ENCODE measurements around the gene TLNRD1.

The TLNRD1 gene

GRCh38 chr15:81002009-81002330 is 1.2 kb downstream of the TLNRD1 start:
- Histone ChIP-seq H3K9ac (ENCODE audit: low read depth, low read length) (peak overlapping the region; percentile 82; the same call in 1 of the 2 replicates), H3K4me1 (ENCODE audit: insufficient read depth, low read length) (peaks cover 3% of the 10 kb centered on the region; the same call in 1 of the 2 replicates)

GRCh38 chr15:81002331-81003096 is 1.8 kb downstream of the TLNRD1 start:
- peaks cover 3% of the 10 kb centered on the region; the same call in 1 of the 2 replicates for H3K4me1 ChIP-seq (ENCODE audit: insufficient read depth, low read length)
- H3K36me3 ChIP-seq (ENCODE audit: insufficient read depth, low read length), result no peaks in the 10 kb centered on the region
- H3K9me3 ChIP-seq (ENCODE audit: control insufficient read depth, insufficient read depth, low read length), result no peaks in the 10 kb centered on the region
- peak overlapping the region; percentile 82; the same call in 1 of the 2 replicates for H3K9ac ChIP-seq (ENCODE audit: low read depth, low read length)

More at GRCh38 chr15:81002009-81002330, 1.2 kb downstream of the TLNRD1 start:
- H3K9me3 ChIP-seq (ENCODE audit: control insufficient read depth, insufficient read depth, low read length), result no peaks in the 10 kb centered on the region
- no peaks in the 10 kb centered on the region for H3K36me3 ChIP-seq (ENCODE audit: insufficient read depth, low read length)

- H3K36me3 ChIP-seq (ENCODE audit: insufficient read depth, low read length), result no peaks in the 10 kb centered on the region
- H3K4me1 ChIP-seq (ENCODE audit: insufficient read depth, low read length), result peaks cover 3% of the 10 kb centered on the region; the same call in 1 of the 2 replicates
- no peak overlapping the region for H3K9ac ChIP-seq (ENCODE audit: low read depth, low read length)
- no peaks in the 10 kb centered on the region for H3K9me3 ChIP-seq (ENCODE audit: control insufficient read depth, insufficient read depth, low read length)
Observed at GRCh38 chr15:81003097-81003350, 2.3 kb downstream of the TLNRD1 start.

GRCh38 chr15:81006124-81006523 is 5.4 kb downstream of the TLNRD1 start:
- no peaks in the 10 kb centered on the region for H3K4me1 ChIP-seq (ENCODE audit: insufficient read depth, low read length)
- no peaks in the 10 kb centered on the region for H3K36me3 ChIP-seq (ENCODE audit: insufficient read depth, low read length)
- no peaks in the 10 kb centered on the region for H3K9me3 ChIP-seq (ENCODE audit: control insufficient read depth, insufficient read depth, low read length)
- no peak overlapping the region for H3K9ac ChIP-seq (ENCODE audit: low read depth, low read length)

GRCh38 chr15:81007428-81008064 is 6.8 kb downstream of the TLNRD1 start:
- H3K4me1 ChIP-seq (ENCODE audit: insufficient read depth, low read length), result no peaks in the 10 kb centered on the region
- H3K9ac ChIP-seq (ENCODE audit: low read depth, low read length), result no peak overlapping the region
- H3K9me3 ChIP-seq (ENCODE audit: control insufficient read depth, insufficient read depth, low read length), result no peaks in the 10 kb centered on the region

GRCh38 chr15:81008312-81008711 is 7.6 kb downstream of the TLNRD1 start:
- no peaks in the 10 kb centered on the region for H3K36me3 ChIP-seq (ENCODE audit: insufficient read depth, low read length)
- H3K9ac ChIP-seq (ENCODE audit: low read depth, low read length), result no peak overlapping the region
- no peaks in the 10 kb centered on the region for H3K4me1 ChIP-seq (ENCODE audit: insufficient read depth, low read length)
- no peaks in the 10 kb centered on the region for H3K9me3 ChIP-seq (ENCODE audit: control insufficient read depth, insufficient read depth, low read length)

More at GRCh38 chr15:81007428-81008064, 6.8 kb downstream of the TLNRD1 start:
- H3K36me3 ChIP-seq (ENCODE audit: insufficient read depth, low read length), result no peaks in the 10 kb centered on the region

- no peak overlapping the region for H3K9ac ChIP-seq (ENCODE audit: low read depth, low read length)
- H3K9me3 ChIP-seq (ENCODE audit: control insufficient read depth, insufficient read depth, low read length), result no peaks in the 10 kb centered on the region
- H3K36me3 ChIP-seq (ENCODE audit: insufficient read depth, low read length), result no peaks in the 10 kb centered on the region
- no peaks in the 10 kb centered on the region for H3K4me1 ChIP-seq (ENCODE audit: insufficient read depth, low read length)
Observed at GRCh38 chr15:81010086-81010485, 9.4 kb downstream of the TLNRD1 start.

- Histone ChIP-seq H3K36me3 (ENCODE audit: insufficient read depth, low read length) (no peaks in the 10 kb centered on the region), H3K9me3 (ENCODE audit: control insufficient read depth, insufficient read depth, low read length) (no peaks in the 10 kb centered on the region), H3K9ac (ENCODE audit: low read depth, low read length) (no peak overlapping the region), H3K4me1 (ENCODE audit: insufficient read depth, low read length) (no peaks in the 10 kb centered on the region)
Observed at GRCh38 chr15:81011593-81011992, 10.9 kb downstream of the TLNRD1 start.

GRCh38 chr15:81012588-81012987 is 11.9 kb downstream of the TLNRD1 start:
- Histone ChIP-seq H3K36me3 (ENCODE audit: insufficient read depth, low read length) (no peaks in the 10 kb centered on the region), H3K9me3 (ENCODE audit: control insufficient read depth, insufficient read depth, low read length) (no peaks in the 10 kb centered on the region), H3K9ac (ENCODE audit: low read depth, low read length) (no peak overlapping the region), H3K4me1 (ENCODE audit: insufficient read depth, low read length) (no peaks in the 10 kb centered on the region)

GRCh38 chr15:81013396-81013929 is 12.7 kb downstream of the TLNRD1 start:
- Histone ChIP-seq H3K4me1 (ENCODE audit: insufficient read depth, low read length) (no peaks in the 10 kb centered on the region), H3K9me3 (ENCODE audit: control insufficient read depth, insufficient read depth, low read length) (no peaks in the 10 kb centered on the region), H3K36me3 (ENCODE audit: insufficient read depth, low read length) (no peaks in the 10 kb centered on the region), H3K9ac (ENCODE audit: low read depth, low read length) (no peak overlapping the region)

GRCh38 chr15:81014446-81015093 is 13.8 kb downstream of the TLNRD1 start:
- Histone ChIP-seq H3K9me3 (ENCODE audit: control insufficient read depth, insufficient read depth, low read length) (no peaks in the 10 kb centered on the region), H3K9ac (ENCODE audit: low read depth, low read length) (no peak overlapping the region), H3K4me1 (ENCODE audit: insufficient read depth, low read length) (no peaks in the 10 kb centered on the region), H3K36me3 (ENCODE audit: insufficient read depth, low read length) (no peaks in the 10 kb centered on the region)

GRCh38 chr15:81015621-81016488 is 15.1 kb downstream of the TLNRD1 start:
- H3K4me1 ChIP-seq (ENCODE audit: insufficient read depth, low read length), result no peaks in the 10 kb centered on the region
- no peaks in the 10 kb centered on the region for H3K9me3 ChIP-seq (ENCODE audit: control insufficient read depth, insufficient read depth, low read length)
- H3K9ac ChIP-seq (ENCODE audit: low read depth, low read length), result no peak overlapping the region
- H3K36me3 ChIP-seq (ENCODE audit: insufficient read depth, low read length), result no peaks in the 10 kb centered on the region

GRCh38 chr15:81016489-81017068 is 15.9 kb downstream of the TLNRD1 start:
- Histone ChIP-seq H3K36me3 (ENCODE audit: insufficient read depth, low read length) (no peaks in the 10 kb centered on the region), H3K4me1 (ENCODE audit: insufficient read depth, low read length) (no peaks in the 10 kb centered on the region), H3K9me3 (ENCODE audit: control insufficient read depth, insufficient read depth, low read length) (no peaks in the 10 kb centered on the region), H3K9ac (ENCODE audit: low read depth, low read length) (no peak overlapping the region)

- Histone ChIP-seq H3K4me1 (ENCODE audit: insufficient read depth, low read length) (0 out of 2 replicates have a peak, but pooled peaks cover under 1% of the 10 kb centered on the region), H3K36me3 (ENCODE audit: insufficient read depth, low read length) (no peaks in the 10 kb centered on the region), H3K9ac (ENCODE audit: low read depth, low read length) (no peak overlapping the region), H3K9me3 (ENCODE audit: control insufficient read depth, insufficient read depth, low read length) (no peaks in the 10 kb centered on the region)
Observed at GRCh38 chr15:81018197-81018596, 17.5 kb downstream of the TLNRD1 start.

Data from ES-I3 (cell line).